CD4-positive, alpha-beta T cell treated with Interleukin-2 at 100 ng/mL for 4 hours (primary cell): ENCODE results near the gene TRMT112.
A peak's percentile ranks its signal among the peaks of the same experiment; 100 is the strongest.

Source experiments
- DNase-seq: peaks from one replicate; pipeline ENCODE4 v3.0.0-alpha.2; 2020; ENCODE audit warnings: low spot score

The TRMT112 gene

DNA sequence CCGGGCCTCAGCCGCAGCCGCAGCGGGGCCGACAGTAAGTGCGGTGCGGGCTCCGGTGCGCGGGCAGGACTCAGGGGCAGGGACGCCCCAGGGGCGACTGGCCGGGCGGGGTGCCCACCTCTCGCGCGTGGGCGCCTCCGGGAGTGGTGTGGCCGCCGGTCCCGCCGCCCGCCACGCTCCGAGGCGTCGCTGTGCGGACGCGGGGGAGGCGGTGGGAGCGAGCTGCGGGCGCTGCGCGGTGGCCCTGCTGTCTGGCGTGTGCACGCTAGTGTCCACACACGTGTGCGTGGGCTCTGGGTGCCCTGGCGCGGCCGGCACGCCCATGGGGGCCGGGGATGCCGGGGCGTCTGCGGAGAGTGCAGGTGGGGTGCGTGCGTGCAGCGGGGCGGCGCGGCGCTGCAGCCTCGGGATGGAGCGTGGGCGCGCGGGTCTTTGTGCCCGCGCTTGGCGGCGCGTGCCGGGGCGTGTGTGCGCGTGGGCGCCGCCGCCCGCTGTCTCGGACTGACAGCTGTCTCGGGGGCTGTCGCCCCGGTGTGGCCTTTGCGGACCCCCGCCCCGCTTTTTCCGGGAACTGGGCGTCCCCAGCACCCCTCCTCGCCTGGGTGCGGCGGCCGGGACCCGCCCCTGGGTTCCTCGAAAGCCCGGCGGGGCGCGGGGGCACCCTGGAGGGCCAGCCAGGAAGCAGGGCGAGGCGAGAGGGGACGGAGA is 25.5 kb downstream of the TRMT112 start:
- no peak for DNase-seq

DNA sequence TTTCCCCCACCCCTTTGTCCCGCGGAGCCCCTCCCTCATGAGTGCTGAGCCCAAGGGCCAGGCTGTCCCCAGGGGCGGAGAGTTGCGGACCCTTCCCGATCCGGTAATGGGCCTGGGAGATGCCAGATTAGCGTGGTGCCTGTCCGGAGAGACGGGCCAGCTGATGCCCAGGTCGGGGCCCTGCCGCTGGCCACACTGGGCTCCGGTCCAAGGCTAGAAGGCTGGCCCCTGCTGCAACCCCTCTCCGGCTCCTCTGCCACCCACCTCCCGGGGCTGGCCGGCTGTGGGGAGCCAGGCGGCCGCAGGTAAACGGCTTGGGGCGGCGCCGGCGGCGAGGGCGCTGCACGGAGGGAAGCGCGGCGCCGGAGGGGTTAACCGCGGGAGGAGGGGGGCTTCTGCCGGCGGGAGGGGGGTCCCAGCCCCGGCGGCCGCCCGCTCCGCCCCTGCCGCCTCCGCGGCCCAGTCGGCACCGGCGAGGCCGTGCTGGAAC is 26.1 kb downstream of the TRMT112 start, which contains the start of gene KCNK4:
Gene KCNK4 (plus strand): TSS at position 41 of the 490 bp plus-strand sequence. CDS start 1,717 bp downstream, outside the sequence.
- DNase-seq, result no peak

DNA sequence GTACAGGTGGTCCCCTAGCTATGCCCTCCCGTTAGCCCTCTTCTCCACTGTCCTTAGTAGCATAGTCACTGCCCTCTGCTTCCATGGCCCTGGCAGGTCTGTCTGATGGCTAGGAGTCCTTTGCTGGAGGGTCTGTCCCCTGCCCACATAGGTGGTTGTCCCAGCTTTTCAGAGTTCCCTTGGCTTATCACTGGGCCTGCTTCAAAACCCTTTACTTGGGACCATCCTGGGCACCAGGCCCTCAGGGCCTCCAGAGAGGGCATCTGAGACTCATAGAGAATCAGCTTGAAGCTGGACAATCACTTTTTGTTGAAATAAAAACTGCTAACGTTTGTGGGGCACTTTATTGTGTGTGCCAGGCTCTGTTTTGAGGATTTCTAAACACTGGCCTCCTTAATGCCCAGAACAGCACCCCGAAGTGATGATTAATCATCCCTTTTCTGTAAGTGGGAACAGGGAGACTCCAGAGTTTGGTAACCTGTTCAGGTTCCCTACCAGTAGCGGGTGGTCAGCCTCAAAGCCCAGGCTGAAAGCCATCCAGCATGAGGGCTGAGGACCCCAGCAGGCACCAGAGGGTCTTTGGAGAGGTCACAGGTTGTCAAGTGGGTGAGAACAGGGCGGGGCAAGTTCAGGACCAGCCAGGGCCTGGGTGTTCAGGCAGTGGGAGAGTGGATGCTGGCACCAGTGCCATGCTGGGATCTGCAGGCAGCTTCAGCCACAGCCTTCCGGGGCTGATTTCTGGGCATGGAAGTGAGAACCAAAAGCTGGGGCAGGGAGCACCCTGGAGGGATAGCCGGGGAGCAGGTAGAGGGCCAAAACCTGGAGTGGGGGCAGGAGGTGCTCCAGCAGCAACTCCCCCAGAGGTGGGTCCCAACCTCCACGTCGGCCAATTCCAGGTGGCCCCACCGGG is 26.8 kb downstream of the TRMT112 start:
- DNase-seq, result no peak

DNA sequence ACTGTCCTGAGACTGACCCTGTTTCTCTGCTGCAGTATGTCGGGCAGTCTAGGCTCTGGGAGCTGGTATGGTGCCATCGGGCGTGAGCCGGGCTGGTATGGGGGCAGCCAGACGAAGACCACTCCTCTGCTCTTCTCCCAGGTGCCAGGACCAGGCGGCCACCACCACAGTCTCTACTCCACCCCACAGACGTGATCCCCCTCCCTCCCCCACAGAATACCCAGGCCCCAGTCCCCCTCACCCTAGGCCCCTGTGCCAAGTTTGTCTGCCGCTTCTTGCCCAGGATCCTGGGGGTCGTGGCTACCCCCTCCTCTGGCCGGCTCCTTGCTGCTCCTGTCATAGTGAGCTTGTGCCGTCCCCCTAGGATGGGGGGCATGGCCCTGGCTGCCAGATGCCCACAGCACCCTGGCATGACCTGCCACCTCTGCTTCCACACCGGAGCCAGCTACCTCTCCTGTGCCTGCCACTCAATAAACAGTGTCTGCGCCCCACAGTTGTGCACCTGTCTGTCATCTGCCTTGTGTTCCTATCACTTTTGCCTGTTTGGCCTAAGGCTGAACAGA is 28.3 kb downstream of the TRMT112 start:
- DNase-seq, result no peak

DNA sequence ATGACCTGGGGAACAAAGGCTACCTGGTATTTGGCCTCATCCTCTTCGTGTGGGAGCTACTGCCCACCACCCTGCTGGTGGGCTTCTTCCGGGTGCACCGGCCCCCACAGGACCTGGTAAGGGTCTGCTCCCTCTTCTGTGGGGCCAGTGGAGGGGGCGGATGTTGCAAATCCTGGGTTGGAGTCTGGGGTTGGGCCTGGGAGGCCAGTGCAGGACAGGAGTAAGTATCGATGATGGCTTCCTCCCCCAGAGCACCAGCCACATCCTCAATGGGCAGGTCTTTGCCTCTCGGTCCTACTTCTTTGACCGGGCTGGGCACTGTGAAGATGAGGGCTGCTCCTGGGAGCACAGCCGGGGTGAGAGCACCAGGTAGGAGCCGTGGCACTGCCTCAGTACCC is 29.0 kb downstream of the TRMT112 start:
- no peak for DNase-seq

DNA sequence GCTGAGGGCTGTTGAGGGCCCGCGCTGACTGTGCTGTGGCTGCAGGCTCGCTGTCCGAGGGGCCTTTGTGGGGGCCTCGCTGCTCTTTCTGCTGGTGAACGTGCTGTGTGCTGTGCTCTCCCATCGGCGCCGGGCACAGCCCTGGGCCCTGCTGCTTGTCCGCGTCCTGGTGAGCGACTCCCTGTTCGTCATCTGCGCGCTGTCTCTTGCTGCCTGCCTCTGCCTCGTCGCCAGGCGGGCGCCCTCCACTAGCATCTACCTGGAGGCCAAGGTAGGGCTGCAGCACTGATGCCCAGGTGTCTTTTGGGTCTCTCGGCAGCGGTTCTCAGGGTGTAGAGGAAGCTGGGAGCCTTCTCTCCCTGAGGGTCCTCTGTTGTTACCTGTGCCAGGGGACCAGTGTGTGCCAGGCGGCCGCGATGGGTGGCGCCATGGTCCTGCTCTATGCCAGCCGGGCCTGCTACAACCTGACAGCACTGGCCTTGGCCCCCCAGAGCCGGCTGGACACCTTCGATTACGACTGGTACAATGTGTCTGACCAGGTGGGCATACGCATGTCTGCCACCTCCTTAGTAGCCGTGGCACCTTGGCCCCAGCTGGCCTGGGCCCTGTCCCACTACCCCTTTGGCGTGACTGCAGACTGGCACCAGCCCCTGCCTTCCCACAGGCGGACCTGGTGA is 29.5 kb downstream of the TRMT112 start:
- no peak for DNase-seq

DNA sequence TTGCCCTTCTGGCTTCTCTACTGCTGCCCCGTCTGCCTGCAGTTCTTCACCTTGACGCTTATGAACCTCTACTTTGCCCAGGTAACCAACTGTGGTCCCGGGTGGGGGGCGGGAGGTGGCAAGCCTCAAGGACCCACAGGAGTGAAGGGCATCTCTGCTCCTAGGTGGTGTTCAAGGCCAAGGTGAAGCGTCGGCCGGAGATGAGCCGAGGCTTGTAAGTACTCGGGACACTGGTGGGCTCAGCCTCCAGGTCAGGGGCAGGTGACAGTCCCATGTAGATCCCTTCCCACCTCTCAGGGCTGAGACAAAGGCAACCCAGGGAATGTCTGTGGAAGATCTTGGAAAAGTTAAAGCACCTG is 30.6 kb downstream of the TRMT112 start:
- no peak for DNase-seq

DNA sequence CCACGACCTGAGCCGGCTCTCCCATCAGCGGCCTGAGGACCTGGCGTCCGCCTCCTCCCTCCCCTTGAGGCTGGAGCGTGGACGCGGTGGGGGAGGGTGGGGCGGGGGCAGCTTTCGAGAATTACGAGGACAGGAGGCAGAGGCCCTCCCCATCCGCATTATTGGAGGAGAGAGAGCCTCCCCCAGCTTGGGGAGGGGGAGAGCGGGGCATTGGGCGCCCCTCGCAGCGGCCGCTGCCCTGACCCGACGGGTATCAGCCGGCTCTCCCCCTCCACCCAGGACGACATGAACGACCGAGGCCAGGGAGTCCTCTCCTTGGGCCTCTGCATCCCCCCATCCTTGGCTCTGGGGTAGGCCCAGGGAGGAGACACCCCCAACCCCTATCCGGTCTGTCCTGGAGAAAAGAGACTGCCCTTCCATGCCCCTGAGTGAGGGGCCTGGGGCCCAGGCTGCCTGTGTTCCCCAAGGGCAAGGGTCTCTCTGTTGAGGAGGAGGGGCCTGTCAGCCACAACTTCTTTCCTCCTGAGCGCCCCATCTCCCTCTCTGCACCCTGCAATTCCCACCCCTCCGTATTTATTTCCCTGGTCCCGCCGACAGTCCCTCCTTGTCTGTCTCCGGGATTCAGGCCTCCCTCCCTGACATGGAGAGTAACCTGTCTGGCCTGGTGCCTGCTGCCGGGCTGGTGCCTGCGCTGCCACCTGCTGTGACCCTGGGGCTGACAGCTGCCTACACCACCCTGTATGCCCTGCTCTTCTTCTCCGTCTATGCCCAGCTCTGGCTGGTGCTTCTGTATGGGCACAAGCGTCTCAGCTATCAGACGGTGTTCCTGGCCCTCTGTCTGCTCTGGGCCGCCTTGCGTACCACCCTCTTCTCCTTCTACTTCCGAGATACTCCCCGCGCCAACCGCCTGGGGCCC is 31.2 kb downstream of the TRMT112 start:
- peak; percentile 19 for DNase-seq

DNA sequence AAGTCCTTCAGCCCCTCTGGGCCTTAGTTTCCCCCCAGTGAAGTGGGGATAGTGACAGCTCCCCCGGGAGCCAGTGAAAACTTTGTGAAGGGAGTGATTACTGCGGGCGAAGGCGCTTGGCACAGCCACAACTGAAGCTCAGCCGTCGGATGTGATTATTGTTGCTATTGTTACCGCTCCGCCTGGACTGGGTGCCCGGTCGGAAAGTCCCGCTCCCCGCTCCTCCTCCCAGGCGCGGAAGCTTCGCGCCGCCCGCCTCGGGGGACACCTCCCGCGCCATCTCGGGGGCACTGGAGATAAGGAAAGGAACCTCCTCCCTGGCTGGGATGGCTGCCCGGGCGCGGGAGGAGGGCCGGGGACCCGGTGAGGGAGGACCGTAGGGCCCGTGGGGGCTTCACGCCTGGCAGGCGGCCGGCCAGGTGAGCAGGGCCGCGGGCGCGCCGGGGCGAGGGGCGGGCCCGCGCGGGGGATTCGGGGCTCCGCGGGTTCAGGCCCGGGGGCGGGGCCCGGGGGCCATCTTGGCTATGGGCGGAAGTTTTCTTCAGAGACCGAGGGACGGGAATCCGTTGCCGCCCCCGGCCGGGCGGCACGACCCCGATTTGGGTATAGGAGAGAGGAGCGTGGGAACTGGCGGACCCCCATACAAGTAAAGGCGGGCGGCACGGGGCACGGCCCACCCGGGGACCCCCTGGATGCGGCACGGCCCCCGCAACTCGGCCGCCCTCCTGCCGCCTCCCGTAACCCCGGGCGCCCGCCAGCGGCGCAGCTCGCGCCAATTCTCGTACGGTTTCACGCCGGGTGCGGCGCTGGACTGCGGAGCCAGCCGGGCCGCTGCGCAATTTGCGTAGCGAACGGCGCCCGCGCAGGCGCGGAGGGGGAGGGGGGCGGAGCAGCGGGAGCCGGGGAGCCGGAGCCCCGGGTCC is 32.1 kb downstream of the TRMT112 start, which contains the start of gene GPR137:
Gene GPR137 (plus strand): TSS at position 887 of the 923 bp plus-strand sequence. CDS start 677 bp downstream, outside the sequence.
- DNase-seq, result peak; percentile 91

DNA sequence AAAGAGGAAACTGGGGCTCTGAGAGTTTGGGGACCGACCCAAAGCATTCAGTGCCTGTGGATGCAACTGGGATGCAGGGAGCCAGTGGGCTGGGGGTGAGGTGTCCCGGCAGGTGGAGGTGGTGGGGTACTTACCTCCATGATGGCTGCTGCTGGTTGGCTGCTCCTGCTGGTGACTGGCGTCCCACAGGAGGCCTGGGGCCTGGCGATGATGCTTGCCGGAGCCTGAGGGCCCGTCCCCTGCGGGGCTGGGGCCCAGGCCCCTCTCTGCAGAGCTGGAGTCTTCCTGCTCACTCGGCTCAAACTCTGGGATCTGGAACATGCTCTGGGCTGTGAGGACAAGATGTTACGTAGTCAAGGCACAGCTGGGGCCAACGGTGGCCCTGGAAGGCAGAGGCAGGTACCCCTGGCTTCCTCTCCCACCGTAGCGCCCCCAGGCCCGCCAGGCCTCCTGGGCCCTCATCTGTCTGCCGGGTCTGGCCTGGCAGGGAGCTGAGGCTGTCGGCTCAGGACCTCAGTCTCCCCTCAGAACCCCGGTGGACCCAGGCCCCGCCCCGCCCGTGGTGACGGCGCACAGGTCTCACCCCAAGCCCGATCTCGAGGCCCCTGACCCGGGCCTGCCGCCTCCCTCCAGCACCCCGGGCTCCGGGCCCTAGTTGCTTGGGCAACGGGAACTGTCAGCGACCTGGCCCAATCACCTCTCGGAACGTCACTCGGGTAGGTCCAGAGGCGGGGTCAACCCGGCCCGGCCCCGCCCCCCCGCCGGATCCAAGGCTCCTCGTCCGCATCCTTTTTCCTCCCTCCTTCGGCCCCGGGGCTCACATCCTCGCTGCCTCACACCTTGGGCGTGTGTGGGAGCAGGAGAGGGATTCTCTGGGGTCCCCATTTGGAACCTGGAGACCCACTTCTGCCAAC is 33.1 kb downstream of the TRMT112 start, which contains the start of gene BAD:
Gene BAD (minus strand): TSS at position 618 of the 914 bp plus-strand sequence. CDS start 297 bp downstream, at position 321.
- DNase-seq, result peak; percentile 94

DNA sequence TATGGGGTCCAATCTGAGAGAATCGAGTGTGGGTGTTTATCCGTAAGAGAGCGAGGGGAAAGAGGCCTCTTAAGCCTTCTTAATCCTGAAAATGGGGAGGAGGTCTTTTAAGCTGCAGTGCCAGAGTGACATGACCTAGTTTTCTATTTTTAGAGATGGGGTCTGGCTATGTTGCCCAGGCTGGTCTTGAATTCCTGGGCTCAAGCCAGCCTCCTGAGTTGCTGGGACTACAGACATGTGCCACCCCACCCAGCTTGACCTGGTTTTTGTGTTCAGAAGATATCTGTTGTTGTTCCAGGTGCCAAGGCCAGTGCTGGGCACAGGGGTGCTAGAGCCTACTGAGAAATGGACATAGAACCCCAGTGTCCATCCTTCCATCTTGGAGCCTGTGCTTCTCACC is 34.3 kb downstream of the TRMT112 start:
- DNase-seq, result no peak

DNA sequence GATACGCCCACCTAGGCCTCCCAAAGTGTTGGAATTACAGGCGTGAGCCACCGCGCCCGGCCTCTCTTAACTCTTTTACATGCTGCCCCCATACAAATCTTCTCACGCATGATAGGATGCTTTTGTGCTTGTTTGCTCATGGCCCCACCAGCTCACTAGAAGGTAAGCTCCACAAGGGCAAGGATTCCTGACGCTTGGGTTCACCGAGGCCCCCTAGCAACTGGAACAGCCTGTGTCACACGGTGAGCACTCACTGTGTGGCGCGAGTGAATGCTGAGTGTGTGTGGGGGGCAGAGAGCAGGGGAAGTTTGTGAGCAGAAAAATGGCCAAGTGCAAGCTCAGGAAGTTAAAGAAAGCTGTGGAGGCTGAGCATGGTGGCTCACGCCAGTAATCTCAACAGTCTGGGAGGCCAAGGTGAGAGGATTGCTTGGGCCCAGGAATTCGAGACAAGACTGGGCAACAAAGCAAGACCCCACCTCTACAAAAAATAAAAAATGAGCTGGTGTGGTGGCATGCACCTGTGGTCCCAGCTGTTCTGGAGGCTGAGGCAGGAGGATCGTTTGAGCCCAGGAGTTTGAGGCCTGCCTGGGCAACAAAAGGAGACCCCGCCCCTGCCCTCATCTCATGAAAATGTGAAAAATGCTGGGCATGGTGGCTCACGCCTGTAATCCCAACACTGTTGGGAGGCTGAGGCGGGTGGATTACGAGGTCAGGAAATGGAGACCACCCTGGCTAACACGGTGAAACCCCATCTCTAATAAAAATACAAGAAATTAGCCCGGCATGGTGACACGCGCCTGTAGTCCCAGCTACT is 35.2 kb downstream of the TRMT112 start:
- DNase-seq, result no peak

DNA sequence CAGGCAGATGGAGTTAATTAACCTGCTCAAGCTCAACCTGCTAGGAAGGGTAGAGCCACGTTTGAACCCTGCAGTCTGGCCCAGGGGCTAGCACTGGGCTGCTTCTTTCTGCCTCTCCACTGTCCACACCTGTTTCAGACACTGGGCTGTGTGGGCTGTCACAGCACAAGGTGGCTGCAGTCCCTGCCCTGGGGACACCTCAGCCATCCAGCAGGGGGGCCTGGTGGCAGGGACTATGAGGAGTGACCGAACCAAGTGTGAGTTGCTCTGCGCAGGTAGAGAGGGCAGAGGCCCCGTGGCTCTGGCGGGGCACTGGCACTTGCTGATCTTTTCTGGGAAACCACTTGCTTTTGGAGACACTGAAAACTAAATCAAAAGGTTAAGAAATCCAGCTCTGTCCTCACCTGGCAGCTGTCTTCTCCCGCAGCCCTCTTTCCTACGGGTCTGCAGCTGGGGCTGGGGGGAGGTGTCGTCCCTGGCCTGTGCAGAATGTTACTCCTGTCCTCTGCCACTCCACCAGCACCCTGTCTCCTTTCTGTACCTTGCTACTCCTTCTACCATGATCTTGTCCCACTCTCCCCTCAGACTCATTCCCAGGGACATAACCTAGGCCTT is 38.7 kb downstream of the TRMT112 start:
- DNase-seq, result no peak

DNA sequence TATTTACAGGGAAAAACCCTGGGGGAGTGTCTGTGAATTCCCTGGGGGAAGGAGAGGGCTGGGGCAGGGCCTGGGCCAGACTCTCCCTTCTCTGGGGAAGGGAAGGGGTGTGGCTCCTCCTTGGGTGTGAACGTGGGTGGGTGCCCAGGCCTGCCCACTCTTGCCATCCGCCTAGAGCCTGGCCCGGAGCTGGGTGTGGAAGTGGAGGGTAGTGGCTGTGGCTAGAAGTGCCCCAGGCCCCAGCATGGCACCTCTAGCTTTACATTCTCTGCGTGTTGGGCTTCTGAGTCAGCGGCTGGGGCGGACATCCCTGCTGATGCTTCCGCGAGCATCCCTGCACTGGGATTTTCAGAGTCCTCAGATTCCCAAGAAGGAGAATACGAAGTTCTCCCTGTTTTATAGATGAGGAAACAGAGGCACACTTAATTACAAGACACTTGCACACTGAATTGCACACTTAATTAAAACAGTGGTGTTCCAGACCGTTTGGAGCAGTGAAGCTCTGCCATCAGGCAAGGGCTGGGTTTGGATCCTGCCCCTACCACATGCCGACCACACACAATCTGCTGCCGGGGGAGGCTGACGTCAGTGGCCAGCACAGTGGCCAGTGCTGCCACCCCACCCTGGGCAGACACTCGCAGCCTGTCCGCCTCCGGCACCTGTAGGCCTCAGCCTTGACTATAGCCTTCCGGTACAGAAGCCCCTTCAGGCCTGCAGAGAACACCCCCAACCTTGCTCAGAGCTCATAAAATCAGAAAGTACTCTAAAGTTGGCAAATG is 40.5 kb downstream of the TRMT112 start:
- DNase-seq, result no peak

DNA sequence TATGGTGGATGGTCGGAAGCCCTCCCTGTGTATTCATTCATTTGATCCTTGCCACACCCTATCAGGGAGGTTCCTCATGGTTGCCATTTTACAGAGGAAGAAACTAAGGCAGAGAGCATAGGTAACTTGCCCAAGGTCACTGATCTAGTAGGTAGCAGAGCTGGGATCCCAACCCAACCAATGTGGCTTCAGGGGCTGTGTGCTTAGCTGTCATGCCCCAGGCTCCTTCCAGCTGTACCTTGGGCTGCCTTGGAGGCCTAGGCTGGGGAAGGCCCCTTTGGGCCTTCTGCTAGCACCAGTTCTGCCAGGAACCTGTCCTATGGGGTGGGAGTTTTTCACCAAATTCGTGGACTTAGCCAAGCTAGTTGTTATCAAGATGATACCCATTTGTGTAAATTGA is 41.5 kb downstream of the TRMT112 start:
- no peak for DNase-seq

DNA sequence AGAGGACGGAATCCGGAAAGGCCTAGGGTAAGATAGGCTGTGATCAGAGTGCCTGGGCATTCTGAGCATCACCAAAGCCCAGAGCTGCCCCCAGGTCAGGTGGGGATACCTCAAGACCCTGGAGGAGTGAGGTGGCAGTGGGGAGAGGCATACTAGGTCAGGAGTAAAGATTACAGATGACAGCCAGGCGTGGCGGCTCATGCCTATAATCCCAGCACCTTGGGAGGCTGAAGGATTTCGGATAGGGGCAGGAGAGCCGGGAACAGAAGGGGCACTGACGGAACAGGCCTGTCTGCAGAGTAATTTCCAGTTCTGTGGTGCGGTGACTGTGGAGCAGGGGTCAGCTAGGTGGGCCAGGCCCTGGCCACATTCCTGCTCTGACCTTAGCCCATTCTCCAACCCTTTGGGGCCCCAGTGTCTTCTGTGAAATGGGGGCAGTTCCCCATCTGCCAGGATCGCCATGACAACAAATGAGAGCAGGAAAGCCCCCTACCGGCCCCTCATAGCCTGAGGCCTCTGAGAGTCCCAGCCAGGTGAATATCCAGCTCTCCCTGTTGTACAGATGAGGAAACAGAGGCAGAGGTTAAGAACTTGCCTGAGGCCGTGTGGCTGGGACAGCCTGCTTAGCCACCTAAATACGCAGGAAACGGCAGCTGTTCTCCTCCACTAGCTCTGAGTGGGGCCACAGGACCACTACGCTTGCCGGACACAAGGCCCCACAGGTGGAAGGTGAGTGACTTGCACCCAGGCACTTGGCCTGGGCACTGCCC is 42.1 kb downstream of the TRMT112 start:
- no peak for DNase-seq
